K562 (cell line): ENCODE measurements around the gene TMEM88. TPM values are rescaled to one million over a fixed set of nuclear protein-coding genes. Genes with fewer than 3 reads are reported as not detected.

ENCODE experiments used
- CBFA2T3 ChIP-seq: fragments of 450-650 bp; IDR thresholded peaks from 2 replicates; pipeline ENCODE4 v1.6.1; 2017
- CXXC5 ChIP-seq: fragments of 250-450 bp; sonication (Bioruptor Pico); IDR thresholded peaks from 2 replicates; pipeline ENCODE4 v1.8.0; 2022; ENCODE audit warnings: inconsistent platforms, mild to moderate bottlenecking, moderate library complexity
- DACH1 ChIP-seq: fragments of 450-650 bp; IDR thresholded peaks from 2 replicates; pipeline ENCODE4 v1.6.1; 2018; ENCODE audit not compliant: partially characterized antibody
- NFRKB ChIP-seq: fragments of 450-650 bp; IDR thresholded peaks from 2 replicates; pipeline ENCODE4 v1.6.1; 2016; ENCODE audit warnings: low read depth
- NFXL1 ChIP-seq: fragments of 450-650 bp; formaldehyde crosslinking; IDR thresholded peaks from 2 replicates; pipeline ENCODE4 v1.4.0; 2021; ENCODE audit warnings: mild to moderate bottlenecking
- RBBP5 ChIP-seq: fragments of 200-600 bp; sonication (generic); IDR thresholded peaks from 2 replicates; pipeline ENCODE4 v1.6.1; 2012; ENCODE audit warnings: borderline replicate concordance, mild to moderate bottlenecking, low read length, control low read depth, inconsistent platforms; ENCODE audit not compliant: insufficient read depth, poor library complexity, severe bottlenecking
- SUPT5H ChIP-seq: fragments of 450-650 bp; IDR thresholded peaks from 2 replicates; pipeline ENCODE4 v1.6.1; 2016
- TAF9B ChIP-seq: fragments of 450-650 bp; IDR thresholded peaks from 2 replicates; pipeline ENCODE4 v1.6.1; 2018; ENCODE audit warnings: mild to moderate bottlenecking; ENCODE audit not compliant: partially characterized antibody
- ZNF212 ChIP-seq: fragments of 450-650 bp; formaldehyde crosslinking; IDR thresholded peaks from 2 replicates; pipeline ENCODE4 v1.4.0; 2020; ENCODE audit warnings: mild to moderate bottlenecking
- ZNF384 ChIP-seq: IDR thresholded peaks from 2 replicates; pipeline ENCODE4 v1.6.1; 2012; ENCODE audit warnings: low read depth, low read length, improper control_type of control experiment
- ZNF57 ChIP-seq: fragments of 450-650 bp; formaldehyde crosslinking; IDR thresholded peaks from 2 replicates; pipeline ENCODE4 v1.4.0; 2020; ENCODE audit warnings: mild to moderate bottlenecking, moderate library complexity
- polyA plus RNA-seq, 8 experiments: library from polyadenylated mRNA; depleted of rRNA in 4 of 8; stranded (reverse) in 5 of 8; unstranded in 3 of 8; fragments of >200 nt; fragmentation: Nextera tagmentation in 2 of 8; fragmentation: Illumina TruSeq in 1 of 8; extraction: Ambion mirVana in 2 of 8; extraction: Trizol in 1 of 8; gene quantifications; 2 replicates each; pipeline versions ENCODE4 v1.2.1 to v1.2.3, GENCODE V29; 2011 to 2014; ENCODE audit warnings: inconsistent platforms in 1 of 8, missing spikeins in 1 of 8
- total RNA-seq, 7 experiments: library from RNA; depleted of rRNA in 6 of 7; stranded (reverse); fragments of >200 nt in 6 of 7; fragmentation: Illumina TruSeq in 2 of 7; extraction: Trizol in 2 of 7; gene quantifications; 2 replicates each; pipeline versions ENCODE4 v1.2.1 to v1.2.3, GENCODE V29; 2011 to 2021; ENCODE audit warnings: low replicate concordance in 1 of 7
- TF ChIP-seq, protein P1 (sequence below), 2 experiments: fragments of 450-650 bp; IDR thresholded peaks; 2 replicates each; pipeline ENCODE4 v1.6.1; 2016; ENCODE audit warnings: mild to moderate bottlenecking in 2 of 2, borderline replicate concordance in 1 of 2, low read depth in 1 of 2, moderate library complexity in 1 of 2
- TF ChIP-seq, protein P2 (sequence below): sonication (generic); formaldehyde crosslinking; IDR thresholded peaks from 2 replicates; pipeline ENCODE4 v1.4.0; 2020; ENCODE audit warnings: mild to moderate bottlenecking, missing genetic modification reagents
- TF ChIP-seq, protein P3 (sequence below): fragments of 450-650 bp; IDR thresholded peaks from 2 replicates; pipeline ENCODE4 v1.6.1; 2016

The TMEM88 gene
- total and polyA plus RNA-seq, 9 of the 15 experiments (the other 6 are each of a cell fraction or from before 2014, with no cell fraction given): 0.10 to 1.4 (median 0.36) TPM; not detected in 3

DNA sequence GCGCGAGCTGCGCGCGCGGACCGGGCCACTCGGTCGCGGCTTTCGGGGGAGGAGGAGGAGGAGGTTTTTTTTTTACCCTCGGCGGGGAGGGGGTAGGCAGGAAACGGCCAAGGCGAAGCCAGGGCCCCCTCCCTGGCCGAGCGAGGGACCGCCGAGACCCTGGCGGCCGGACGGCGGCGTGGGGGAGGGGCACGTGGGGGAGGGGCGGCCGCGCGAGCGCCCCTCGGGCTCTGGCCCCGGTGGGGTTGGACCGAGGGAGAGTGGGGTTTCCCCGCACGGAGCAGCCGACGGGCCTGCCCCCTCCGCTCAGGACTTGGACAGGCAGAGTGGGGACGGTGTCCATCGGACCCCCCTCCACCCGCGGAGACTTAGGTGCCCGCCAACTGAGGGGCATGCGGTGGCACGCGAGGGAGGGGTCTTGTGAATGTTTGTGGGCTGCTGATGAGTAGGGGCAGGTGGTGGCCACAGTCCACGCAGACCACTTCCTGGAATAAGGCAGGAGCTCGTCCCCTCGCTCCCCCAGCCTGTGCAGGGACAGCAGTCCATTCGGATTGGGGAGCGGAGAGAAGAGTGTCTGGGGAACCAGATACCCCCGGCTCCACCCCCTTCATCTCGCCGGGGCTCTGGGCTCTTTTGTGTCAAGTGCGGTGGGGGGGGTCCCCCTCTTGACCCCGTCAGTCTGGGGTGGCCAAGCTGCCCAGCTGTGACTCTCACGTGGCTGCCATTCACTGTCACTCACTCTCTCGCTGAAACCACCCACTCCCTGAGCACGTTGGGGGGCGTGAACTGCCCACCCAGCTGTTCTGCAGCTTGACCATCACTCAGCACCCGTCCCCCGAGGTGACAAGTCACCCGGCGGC is 30.7 kb downstream of the TMEM88 start (continued):
- TF ChIP-seq, protein P1, sequence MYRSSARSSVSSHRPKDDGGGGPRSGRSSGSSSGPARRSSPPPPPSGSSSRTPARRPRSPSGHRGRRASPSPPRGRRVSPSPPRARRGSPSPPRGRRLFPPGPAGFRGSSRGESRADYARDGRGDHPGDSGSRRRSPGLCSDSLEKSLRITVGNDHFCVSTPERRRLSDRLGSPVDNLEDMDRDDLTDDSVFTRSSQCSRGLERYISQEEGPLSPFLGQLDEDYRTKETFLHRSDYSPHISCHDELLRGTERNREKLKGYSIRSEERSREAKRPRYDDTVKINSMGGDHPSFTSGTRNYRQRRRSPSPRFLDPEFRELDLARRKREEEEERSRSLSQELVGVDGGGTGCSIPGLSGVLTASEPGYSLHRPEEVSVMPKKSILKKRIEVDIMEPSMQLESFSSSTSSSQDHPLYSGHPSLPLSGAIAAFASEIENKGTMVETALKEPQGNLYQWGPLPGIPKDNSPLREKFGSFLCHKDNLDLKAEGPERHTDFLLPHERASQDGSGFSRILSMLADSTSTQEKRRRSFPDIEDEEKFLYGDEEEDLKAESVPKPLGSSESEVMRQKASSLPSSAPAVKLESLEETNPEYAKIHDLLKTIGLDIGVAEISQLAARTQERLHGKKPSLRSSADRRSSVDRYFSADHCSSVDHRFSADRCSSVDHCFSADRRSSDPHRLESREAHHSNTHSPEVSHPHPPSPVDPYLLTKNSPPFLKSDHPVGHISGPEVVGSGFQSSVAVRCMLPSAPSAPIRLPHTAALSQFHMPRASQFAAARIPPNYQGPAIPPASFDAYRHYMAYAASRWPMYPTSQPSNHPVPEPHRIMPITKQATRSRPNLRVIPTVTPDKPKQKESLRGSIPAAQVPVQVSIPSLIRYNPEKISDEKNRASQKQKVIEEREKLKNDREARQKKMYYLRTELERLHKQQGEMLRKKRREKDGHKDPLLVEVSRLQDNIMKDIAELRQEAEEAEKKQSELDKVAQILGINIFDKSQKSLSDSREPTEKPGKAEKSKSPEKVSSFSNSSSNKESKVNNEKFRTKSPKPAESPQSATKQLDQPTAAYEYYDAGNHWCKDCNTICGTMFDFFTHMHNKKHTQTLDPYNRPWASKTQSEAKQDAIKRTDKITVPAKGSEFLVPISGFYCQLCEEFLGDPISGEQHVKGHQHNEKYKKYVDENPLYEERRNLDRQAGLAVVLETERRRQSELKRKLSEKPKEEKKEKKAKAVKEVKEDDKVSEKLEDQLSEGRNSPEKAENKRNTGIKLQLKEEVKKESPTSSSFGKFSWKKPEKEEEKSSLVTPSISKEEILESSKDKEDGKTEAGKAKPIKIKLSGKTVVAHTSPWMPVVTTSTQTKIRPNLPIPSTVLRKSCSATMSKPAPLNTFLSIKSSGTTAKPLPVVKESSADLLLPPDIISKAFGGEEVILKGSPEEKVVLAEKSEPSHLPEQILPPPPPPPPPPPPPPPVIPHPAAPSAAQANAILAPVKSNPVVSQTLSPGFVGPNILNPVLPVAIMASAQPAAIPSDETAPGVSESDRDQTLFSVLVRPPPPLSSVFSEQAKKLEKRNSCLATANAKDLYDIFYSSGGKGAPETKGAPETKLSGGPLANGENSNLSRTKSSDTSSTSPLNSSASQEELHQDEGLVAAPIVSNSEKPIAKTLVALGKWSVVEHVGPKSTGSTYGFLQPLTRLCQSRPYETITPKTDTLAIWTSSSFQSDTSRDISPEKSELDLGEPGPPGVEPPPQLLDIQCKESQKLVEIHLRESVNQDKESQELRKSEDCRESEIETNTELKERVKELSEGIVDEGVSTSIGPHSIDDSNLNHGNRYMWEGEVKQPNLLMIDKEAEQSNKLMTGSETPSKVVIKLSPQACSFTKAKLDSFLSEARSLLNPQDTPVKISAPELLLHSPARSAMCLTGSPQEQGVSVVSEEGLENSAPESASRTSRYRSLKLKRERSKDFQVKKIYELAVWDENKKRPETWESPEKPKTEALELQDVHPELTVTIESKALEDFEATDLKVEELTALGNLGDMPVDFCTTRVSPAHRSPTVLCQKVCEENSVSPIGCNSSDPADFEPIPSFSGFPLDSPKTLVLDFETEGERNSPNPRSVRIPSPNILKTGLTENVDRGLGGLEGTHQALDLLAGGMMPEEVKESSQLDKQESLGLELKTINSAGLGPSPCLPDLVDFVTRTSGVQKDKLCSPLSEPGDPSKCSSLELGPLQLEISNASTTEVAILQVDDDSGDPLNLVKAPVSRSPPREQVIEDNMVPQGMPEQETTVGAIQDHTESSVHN (IDR thresholded peaks at IDR 0.05; ENCODE audit: borderline replicate concordance in 1 of 2, low read depth in 1 of 2): peak in 1 of 2 experiments; percentile 24; a peak in 1 of 4 replicates
- TF ChIP-seq DACH1 (peak; percentile 90), SUPT5H (peak; percentile 54), NFRKB (peak; percentile 49; the same call in 1 of the 2 replicates), NFXL1 (no peak), CXXC5 (CRISPR knock-in tag) (peak; percentile 43; the same call in 1 of the 2 replicates), ZNF57 (CRISPR knock-in tag) (no peak), TAF9B (peak; percentile 91), RBBP5 (peak; percentile 45), ZNF384 (peak; percentile 98), ZNF212 (CRISPR knock-in tag) (no peak), CBFA2T3 (peak; percentile 47)
- TF ChIP-seq, protein P2, sequence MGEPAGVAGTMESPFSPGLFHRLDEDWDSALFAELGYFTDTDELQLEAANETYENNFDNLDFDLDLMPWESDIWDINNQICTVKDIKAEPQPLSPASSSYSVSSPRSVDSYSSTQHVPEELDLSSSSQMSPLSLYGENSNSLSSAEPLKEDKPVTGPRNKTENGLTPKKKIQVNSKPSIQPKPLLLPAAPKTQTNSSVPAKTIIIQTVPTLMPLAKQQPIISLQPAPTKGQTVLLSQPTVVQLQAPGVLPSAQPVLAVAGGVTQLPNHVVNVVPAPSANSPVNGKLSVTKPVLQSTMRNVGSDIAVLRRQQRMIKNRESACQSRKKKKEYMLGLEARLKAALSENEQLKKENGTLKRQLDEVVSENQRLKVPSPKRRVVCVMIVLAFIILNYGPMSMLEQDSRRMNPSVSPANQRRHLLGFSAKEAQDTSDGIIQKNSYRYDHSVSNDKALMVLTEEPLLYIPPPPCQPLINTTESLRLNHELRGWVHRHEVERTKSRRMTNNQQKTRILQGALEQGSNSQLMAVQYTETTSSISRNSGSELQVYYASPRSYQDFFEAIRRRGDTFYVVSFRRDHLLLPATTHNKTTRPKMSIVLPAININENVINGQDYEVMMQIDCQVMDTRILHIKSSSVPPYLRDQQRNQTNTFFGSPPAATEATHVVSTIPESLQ (CRISPR knock-in tag): no peak
- TF ChIP-seq, protein P3, sequence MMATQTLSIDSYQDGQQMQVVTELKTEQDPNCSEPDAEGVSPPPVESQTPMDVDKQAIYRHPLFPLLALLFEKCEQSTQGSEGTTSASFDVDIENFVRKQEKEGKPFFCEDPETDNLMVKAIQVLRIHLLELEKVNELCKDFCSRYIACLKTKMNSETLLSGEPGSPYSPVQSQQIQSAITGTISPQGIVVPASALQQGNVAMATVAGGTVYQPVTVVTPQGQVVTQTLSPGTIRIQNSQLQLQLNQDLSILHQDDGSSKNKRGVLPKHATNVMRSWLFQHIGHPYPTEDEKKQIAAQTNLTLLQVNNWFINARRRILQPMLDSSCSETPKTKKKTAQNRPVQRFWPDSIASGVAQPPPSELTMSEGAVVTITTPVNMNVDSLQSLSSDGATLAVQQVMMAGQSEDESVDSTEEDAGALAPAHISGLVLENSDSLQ: peak; percentile 89
